Lower leg skin (tissue), 3 donors: Measurements from ENCODE around the gene DCAF7.

Experiments
- CTCF ChIP-seq, 3 donors: fragments of 450-650 bp; IDR thresholded peaks; one replicate each; pipeline ENCODE4 v1.5.1; 2016; ENCODE audit warnings: antibody characterized with exemption in 3 of 3, mild to moderate bottlenecking in 3 of 3, moderate library complexity in 2 of 3
- POLR2A ChIP-seq, 2 donors: fragments of 450-650 bp; IDR thresholded peaks; one replicate each; pipeline ENCODE4 v1.6.1; 2016 to 2017; ENCODE audit warnings: antibody characterized with exemption in 2 of 2, mild to moderate bottlenecking in 1 of 2, moderate library complexity in 1 of 2

GRCh38 chr17:63542942-63543821 is 7.1 kb upstream of the DCAF7 start:
- TF ChIP-seq CTCF (IDR thresholded peaks at IDR 0.05) (no peak), POLR2A (IDR thresholded peaks at IDR 0.05) (no peak)
